ENCODE measurements around the gene ZNF638.
"Not testable (repeated sequence)": the region's sequence is repeated elsewhere in the genome, so short reads cannot be mapped to it uniquely, and the experiment has no call there.

Gene ZNF638, protein sequence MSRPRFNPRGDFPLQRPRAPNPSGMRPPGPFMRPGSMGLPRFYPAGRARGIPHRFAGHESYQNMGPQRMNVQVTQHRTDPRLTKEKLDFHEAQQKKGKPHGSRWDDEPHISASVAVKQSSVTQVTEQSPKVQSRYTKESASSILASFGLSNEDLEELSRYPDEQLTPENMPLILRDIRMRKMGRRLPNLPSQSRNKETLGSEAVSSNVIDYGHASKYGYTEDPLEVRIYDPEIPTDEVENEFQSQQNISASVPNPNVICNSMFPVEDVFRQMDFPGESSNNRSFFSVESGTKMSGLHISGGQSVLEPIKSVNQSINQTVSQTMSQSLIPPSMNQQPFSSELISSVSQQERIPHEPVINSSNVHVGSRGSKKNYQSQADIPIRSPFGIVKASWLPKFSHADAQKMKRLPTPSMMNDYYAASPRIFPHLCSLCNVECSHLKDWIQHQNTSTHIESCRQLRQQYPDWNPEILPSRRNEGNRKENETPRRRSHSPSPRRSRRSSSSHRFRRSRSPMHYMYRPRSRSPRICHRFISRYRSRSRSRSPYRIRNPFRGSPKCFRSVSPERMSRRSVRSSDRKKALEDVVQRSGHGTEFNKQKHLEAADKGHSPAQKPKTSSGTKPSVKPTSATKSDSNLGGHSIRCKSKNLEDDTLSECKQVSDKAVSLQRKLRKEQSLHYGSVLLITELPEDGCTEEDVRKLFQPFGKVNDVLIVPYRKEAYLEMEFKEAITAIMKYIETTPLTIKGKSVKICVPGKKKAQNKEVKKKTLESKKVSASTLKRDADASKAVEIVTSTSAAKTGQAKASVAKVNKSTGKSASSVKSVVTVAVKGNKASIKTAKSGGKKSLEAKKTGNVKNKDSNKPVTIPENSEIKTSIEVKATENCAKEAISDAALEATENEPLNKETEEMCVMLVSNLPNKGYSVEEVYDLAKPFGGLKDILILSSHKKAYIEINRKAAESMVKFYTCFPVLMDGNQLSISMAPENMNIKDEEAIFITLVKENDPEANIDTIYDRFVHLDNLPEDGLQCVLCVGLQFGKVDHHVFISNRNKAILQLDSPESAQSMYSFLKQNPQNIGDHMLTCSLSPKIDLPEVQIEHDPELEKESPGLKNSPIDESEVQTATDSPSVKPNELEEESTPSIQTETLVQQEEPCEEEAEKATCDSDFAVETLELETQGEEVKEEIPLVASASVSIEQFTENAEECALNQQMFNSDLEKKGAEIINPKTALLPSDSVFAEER (N-terminal part only)

DNA sequence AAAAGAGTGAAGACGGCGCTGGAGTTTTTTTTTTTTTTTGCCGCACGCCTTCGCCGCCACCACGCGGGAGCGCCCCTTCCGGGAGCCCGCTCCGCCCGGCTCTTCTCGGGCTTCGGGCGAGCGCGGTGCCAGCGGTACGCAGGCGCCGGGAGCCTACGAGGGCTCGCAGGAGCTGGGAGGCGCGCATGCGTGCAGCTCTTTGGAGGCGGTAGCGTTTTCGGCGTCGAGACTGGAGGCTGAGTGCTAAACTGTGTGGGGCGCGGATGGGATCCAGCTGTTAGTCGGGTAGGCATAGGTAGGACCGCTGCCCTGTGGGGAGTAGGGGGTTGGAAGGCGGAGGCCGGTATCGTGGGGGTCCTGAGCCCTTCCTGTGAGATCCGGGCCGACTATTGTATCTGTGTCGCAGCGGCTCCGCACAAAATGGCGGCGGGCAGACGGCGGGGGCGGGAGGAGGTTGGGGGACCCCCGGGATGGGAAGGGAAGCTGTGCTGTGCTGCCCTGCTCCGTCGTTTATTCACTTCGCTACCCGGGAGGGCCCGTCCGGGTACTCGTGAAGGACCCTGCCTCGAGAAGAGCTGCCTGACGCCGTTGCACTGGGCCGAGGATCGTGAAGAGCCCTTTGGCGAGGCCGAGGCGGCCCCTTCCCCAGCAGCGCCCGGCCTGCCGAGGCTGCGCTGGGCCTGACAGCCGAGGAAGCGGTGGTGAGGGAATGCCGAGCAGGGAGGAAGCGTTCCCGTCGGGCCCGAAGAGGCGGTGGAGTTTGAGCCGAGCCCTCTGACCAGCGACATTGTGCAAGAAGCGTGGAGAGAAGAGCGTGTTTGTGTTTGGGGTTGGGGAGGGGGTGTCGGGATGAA is at the start of gene ZNF638:
Gene ZNF638, plus strand, starts transcription at position 202 of the 854 bp plus-strand sequence. CDS start 17,173 bp downstream, outside the sequence.
- peak; percentile 79 to 85 for DNase-seq (ENCODE audit: low read depth in 2 of 2)

DNA sequence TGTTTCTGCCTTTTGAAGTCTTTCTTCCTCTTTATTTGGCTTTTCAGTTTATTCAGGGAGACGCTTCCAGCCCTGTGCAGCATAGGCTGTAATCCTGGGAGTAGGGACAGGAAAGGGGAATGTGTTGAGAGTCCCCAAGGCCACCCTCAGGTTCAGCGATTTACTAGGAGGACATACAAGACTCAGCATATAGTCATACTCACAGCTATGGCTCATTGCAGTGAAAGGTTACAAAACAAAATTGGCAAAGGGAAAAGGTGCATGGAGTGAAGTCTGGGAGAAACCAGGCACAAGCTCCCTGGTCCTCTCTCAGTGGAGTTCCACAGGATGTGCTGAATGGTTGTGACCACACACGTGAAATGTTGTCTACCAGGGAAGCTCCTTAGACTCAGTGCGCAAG is 49.6 kb upstream of the ZNF638 start:
- DNase-seq (ENCODE audit: low read depth in 2 of 2) = no peak

DNA sequence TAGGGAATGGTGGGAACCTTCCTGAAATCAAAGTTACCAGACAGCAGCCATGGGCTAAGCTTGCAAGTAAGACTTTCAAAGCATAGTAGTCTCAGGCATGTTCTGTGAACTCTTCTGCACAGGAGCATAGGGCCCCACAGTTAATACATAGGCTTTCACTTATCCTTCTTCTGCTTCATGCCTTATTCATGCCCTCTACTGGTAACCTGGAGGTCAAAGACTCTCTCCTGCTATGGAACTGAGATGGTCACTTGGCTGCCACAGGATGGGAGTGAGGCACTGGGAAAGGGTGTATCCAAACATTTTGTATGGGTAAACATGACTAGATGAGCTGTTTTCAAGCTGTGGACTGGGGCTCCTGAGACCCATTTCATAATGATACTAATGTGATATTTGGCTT is 49.1 kb upstream of the ZNF638 start:
- DNase-seq (ENCODE audit: low read depth in 2 of 2) = no peak

DNA sequence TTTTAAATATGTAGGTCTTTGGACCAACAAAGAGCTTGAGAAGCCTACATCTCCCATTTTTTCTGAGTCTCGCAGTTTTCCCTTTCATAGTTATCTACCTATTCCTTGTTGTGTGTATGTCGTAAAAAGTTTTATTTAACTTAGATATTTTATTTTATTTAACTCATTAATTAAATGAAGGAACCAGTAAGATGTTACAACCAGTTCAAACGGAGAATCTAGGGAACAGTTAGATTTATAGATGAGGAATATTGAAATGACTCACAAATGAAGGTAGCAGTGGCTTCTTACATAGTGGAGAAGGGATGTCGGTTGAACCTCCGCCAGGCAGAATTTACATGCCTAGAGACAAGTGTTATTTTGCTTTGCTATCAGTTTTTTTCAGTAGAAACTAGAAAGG is 48.5 kb upstream of the ZNF638 start:
- no peak for DNase-seq (ENCODE audit: low read depth in 2 of 2)

DNA sequence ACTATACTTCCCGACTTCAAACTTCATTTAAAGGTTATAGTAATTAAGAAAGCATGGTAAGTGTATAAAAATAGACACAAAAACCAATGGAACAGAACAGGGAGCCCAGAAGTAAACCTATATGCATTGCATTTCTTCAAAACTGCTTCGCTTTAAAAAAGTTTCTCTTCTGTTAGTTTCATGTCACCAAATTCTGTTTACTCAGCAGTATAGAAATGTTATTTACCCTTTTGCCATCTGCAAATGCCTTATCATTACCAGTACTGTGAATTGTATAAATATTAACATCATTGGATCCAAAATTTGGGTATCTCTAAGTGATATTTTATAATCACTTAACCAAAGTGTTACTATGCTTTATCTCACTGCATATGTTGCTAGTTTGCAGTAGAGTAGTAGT is 45.9 kb upstream of the ZNF638 start:
- no peak for DNase-seq (ENCODE audit: low read depth in 2 of 2)

DNA sequence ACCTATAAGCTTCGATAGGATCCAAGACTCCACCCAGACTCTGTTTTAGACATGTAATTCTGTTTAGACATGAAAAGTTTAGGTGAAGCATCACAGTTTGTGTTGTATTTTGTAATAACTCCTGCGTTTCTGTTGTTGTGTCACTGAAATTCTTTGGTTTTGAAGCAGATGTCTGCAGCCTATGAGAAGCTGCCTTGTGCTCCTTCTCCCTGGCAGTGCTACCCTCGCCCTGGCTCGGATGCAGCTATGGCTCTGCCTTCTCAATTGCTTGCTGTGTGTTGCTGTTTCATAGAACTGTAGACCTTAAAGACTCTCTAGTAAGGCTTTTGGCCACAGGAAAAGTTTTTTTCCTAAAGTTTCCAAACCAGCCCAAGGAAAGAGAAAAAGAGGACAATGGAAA is 40.2 kb upstream of the ZNF638 start:
- DNase-seq (ENCODE audit: low read depth in 2 of 2) = no peak

DNA sequence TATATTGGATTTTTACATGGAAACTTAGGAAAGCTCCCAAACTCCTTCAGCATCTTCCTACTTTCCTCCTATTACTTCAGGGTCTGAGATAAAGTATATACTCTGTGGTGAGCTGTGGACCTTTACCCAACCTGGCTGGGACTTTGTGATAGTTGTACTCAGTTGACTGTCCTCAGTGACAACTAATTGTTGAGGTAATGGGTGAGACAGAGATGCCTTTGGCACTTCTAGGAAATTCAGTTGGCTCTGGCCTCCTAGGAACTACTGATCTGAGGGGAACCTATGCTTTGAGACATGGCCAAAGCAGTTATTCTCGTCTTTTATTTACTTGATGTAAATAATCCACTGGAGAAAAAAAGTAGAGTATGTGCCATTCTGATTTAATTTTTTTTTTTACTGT is 39.4 kb upstream of the ZNF638 start:
- DNase-seq (ENCODE audit: low read depth in 2 of 2) = no peak

- DNase-seq (ENCODE audit: low read depth in 2 of 2) = no peak
Measured at GRCh38 chr2:71298914-71299313, 32.7 kb upstream of the ZNF638 start.

DNA sequence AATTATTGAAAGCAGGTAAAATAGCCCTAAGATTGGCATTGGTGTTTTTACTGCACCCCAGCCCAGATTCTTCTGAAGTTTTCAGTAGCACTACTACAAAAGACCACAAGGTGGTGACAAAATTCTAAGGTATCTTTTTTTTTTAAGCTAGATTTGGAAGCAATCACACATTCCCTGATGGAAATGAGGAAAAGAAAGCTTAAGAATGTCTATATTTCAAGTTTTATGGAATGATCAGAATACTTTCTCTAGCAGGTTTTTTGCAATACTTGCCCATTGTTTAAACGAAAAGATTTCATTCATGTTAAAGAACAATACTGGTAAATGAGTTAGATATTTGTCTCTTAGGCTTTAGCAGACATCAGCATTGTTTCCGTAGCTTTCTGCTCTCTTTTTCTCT is 32.1 kb upstream of the ZNF638 start:
- no peak for DNase-seq (ENCODE audit: low read depth in 2 of 2)

GRCh38 chr2:71303849-71304248 is 27.7 kb upstream of the ZNF638 start:
- no peak for DNase-seq (ENCODE audit: low read depth in 2 of 2)

GRCh38 chr2:71306762-71307161 is 24.8 kb upstream of the ZNF638 start:
- no peak for DNase-seq (ENCODE audit: low read depth in 2 of 2)

GRCh38 chr2:71313016-71313766 is 18.4 kb upstream of the ZNF638 start:
- DNase-seq (ENCODE audit: low read depth in 2 of 2) = no peak

DNA sequence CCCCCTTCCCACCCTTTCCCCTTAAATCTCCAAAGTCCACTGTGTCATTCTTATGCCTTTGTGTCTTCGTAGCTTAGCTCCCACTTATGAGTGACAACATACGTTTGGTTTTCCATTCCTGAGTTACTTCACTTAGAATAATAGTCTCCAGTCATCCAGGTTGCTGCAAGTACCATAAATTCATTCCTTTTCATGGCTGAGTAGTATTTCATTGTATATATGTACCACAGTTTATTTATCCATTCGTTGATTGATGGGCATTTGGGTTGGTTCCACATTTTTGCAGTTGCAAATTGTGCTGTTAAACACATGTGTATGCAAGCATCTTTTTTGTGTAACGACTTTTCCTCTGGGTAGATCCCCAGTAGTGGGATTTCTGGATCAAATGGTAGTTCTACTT is 14.5 kb upstream of the ZNF638 start:
- no peak for DNase-seq (ENCODE audit: low read depth in 2 of 2)

GRCh38 chr2:71317900-71318299 is 13.7 kb upstream of the ZNF638 start:
- DNase-seq (ENCODE audit: low read depth in 2 of 2) = not testable (repeated sequence)

GRCh38 chr2:71323386-71323785 is 8.2 kb upstream of the ZNF638 start:
- no peak for DNase-seq (ENCODE audit: low read depth in 2 of 2)

- no peak for DNase-seq (ENCODE audit: low read depth in 2 of 2)
Measured at GRCh38 chr2:71326968-71327367, 4.6 kb upstream of the ZNF638 start.

DNA sequence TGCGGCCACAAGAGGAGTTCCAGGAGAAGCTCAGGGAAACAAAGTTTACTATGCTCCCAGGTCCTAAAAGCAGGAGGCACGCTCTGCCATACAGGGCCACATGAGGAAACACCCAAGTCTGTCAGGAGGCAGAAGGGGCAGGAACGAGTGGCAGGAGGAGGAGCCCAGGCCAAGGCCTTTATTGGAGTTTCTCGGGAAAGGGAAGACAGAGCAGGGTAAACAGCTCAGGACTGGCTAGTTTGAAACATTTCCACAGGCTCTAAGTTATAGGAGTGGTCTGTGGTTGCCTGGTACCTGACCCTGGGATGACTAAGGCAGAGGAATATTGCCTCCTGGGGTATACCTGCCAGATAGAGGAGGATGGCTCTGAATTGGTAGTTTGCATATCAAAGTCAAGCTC is 3.7 kb upstream of the ZNF638 start:
- no peak for DNase-seq (ENCODE audit: low read depth in 2 of 2)

GRCh38 chr2:71330155-71330554 is 1.4 kb upstream of the ZNF638 start:
- no peak for DNase-seq (ENCODE audit: low read depth in 2 of 2)

DNA sequence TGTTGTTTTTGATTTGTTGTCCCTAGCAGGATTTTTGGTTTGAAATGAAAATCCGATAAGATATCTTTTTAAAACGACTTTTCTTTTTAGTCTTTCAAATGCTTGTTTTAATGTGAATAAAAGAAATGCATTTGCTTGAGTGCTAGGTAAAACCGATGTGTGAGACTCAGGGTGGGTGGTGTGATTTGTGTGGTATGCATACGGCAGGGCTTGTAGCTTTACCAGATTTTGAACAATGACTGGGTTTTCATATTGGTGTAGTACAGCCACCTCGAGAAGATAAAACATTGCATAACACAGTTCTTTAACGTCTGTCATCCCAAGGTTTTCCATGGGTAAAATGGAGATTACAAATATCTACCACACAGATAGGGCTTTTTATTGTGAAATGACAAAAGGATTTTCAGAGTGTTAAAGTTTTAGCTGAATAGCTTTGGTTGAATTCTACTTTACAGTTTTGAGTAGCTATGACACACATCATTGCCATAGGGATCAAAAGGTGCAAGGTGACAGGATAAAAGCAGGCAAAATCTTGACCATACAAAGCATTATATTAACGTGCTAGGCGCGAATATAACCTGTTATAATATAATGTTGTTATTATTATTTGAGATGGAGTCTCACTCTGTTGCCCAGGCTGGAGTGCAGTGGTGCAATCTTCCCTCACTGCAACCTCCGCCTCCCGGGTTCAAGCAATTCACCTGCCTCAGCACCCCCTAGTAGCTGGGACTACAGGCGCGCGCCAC is 824 bp upstream of the ZNF638 start:
- DNase-seq (ENCODE audit: low read depth in 2 of 2) = no peak

GRCh38 chr2:71331331-71331580 is 326 bp upstream of the ZNF638 start:
- DNase-seq (ENCODE audit: low read depth in 2 of 2) = peak in 1 of 2 experiments; percentile 24
